Activated CD4-positive, alpha-beta T cell treated with anti-CD3 and anti-CD28 coated beads, Interleukin-2, amount 50 U/mL, for 1 hour (primary cell): ENCODE measurements around the gene KIFC3.
"Not testable (repeated sequence)": the region's sequence is repeated elsewhere in the genome, so short reads cannot be mapped to it uniquely, and the experiment has no call there.

Source experiments
- DNase-seq: peaks from one replicate; pipeline ENCODE4 v3.0.0-alpha.2; 2020

KIFC3 gene

GRCh38 chr16:57752581-57753447 lies 49.5 kb downstream of the KIFC3 start:
- no peak for DNase-seq

DNA sequence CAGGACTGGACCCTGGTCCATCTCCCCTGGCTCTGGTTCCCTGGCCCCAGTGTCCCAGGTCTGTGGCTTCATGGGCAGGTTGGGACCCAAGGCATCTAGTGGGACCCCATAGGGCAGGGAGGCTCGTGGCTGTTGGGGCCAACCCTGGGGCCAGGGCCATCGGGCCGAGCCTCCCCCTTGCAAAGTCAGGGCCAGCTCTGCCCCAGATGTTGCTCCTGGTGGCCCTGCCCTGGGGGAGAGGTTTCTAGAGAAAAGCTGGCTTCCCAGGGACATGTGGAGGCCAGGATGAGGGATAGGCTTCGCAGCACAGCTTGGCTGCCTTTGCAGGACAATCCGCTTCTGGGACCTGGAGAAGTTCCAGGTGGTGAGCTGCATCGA lies 50.1 kb downstream of the KIFC3 start:
- no peak for DNase-seq

DNA sequence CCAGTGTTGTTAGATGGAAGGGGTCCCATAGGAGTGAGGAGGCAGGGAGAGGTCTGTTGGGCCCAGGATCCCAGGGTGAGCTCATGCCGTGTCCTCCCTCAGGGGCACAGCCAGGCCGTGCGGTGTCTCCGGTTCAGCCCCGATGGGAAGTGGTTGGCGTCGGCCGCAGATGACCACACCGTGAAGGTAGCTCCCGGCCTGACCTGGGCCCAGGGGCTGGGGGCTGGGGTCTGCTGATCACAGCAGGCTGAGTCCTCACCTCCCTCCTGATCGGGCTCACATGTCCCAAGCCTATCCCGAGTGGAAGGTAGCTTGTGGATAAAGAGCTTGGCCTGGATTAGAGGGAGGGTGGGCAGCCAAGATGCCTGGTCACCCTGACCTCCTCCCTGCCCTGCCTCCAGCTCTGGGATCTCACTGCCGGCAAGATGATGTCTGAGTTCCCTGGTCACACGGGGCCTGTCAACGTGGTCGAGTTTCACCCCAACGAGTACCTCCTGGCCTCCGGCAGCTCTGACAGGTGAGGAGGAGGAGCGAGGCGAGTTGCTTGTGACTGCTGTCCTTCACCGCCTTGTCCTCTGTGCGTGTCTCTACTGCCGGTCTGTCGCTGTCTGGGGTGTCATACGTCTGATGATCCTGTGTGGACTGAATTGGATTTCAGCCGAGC lies 50.6 kb downstream of the KIFC3 start:
- DNase-seq, result no peak

DNA sequence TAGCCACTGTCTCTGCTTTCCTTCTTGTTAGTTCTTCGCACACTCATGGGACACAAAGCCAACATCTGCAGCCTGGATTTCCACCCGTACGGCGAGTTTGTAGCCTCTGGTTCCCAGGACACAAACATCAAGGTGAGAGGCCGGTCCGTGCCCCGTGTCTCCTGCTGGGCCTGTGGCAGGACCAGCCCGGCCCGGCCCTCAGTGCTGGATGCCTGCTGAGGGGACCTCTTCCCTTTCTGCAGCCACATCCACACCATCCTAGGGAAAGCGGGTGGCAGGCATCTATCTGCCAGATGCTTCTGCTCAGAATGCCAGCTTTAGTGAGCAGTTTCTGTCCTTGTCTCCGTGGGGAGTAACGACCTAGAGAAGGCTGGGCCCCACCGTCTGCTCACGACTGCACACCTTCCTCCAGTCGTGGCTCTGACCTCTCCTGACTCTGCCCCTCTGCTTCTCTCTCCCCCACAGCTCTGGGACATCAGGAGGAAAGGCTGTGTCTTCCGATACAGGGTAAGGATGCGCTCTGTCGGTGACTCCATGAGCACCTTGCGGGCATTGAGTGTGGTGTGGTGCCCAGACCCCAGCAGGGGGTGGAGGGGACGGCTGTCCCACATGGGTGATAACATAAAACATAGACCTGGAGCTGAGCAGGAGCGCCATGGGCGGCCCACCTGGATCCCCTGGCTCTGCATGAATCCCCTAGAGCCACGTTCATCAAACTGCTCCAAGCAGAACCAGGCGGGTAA lies 51.3 kb downstream of the KIFC3 start:
- no peak for DNase-seq

DNA sequence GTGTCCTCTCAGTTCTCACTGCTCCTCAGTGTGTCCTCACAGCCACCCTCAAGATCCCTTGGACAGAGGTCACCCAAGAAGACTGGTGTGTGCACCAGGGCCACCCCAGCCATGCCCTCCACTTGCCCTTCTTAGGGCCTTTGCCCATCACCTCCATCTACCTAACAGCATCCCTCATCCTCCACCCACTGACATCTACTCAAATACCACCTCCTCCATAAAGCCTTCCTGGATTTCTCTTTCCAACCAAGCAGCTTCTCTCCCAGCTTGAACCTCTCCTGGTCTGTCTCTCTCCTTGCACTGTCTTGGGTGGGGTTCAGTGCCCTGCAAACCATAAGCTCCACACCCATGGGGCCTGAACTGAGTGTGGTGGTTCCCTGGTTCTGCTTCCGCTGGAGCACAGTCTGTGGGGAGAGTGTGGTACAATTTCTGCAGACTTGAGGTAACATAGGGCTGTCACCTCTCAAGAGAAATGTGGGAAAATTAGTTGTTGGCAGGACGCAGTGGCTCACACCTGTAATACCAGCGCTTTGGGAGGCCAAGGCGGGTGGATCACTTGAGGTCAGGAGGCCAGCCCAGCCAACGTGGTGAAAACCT lies 52.3 kb downstream of the KIFC3 start:
- no peak for DNase-seq

DNA sequence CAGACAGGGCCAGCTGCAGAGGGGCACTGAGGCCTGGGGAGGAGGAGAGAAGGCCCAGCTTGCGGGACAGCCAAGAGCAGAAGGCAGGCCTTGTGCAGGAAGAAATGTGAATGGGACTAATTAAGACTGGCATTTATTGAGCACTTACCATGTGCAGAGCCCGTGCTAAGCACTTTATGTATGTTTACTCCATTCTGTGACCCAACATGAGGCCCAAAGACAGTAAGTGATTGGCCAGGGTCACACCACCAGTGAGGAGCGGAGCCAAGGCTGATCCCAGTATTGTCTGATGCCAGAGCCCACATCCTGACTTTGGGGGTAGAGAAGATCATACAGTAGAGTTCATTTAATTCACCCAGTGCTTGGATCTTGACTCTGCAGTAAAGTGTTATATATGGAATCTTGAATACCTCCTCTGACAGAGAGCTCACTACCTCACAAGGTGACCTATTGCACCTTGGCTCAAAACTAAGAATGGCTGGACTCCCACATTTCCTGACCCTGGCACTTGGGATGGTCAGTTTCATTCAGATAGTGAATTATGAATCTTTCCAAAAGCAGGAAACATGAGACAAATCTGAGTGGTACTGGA lies 53.1 kb downstream of the KIFC3 start:
- DNase-seq, result no peak

GRCh38 chr16:57748596-57748995 lies 53.7 kb downstream of the KIFC3 start:
- no peak for DNase-seq

GRCh38 chr16:57747996-57748395 lies 54.3 kb downstream of the KIFC3 start:
- no peak for DNase-seq

GRCh38 chr16:57747496-57747895 lies 54.8 kb downstream of the KIFC3 start:
- no peak for DNase-seq

DNA sequence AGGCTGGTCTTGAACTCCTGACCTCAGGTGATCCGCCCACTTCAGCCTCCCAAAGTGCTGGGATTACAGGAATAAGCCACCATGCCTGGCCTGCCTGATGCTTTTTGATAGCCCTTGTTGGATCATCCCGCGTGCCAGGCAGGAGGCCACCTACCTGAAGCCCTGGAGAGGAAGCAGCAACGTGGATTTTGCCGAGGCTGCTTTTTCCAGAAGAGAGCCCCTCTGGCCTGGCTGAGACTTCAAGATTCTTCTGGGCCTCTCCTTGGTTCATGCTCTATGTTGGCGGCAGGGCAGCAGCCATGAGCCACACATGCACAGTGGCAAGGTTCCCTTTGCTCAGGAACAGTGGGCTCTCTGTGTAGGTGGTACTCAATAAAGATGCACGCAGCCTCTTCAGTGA lies 55.2 kb downstream of the KIFC3 start:
- no peak for DNase-seq

DNA sequence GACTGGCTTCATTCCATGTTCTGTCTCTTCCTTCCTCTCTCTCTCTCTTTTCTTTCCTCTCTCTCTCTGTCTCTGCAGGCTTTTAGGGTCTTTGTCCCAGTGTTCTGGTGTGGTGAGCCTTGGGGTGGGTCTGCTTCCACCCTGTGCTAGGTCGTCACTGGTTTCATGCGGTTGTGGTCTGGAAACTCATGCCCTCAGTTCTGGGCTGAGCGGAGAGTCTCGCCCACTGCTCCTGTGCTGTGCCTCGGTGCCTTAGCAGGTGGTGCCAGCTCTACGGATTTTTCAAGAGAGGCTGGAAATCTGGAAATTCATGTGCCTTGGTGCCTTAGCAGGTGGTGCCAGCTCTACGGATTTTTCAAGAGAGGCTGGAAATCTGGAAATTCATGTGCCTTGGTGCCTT lies 56.0 kb downstream of the KIFC3 start:
- not testable (repeated sequence) for DNase-seq

- no peak for DNase-seq
Measured at GRCh38 chr16:57745768-57746167, 56.5 kb downstream of the KIFC3 start.

DNA sequence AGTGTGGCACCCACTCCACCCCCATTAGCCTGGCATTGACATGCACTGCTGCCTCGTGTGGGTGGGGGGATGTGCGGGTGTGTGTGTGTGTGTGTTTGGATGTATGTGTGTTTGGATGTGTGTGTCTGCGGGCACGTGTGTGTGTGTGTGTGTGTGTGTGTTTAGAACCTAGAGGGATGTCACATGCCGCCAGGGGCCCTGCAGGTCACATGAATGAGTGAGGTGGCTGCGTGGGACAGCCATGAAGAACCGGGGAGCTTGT lies 57.7 kb downstream of the KIFC3 start:
- no peak for DNase-seq

GRCh38 chr16:57743886-57744641 lies 58.2 kb downstream of the KIFC3 start:
- DNase-seq, result no peak

DNA sequence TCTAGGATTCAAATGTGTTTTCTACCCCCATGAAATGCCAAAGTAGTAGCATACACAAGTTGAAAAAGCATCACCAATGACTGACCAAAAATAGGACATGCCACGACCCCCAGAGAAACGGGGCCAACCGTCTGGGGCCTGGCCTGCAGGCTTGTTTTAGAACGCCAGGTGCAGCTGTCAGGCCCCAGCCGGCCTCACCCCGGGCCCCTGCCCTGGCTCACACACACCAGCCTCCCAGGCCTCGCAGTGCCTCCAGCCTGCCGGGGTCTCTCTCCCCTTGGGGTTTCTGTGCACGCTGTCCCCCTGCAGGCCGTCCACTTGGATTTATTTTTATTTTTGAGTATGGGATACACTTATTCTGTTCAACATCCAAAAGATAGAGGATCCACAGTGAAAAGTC lies 58.8 kb downstream of the KIFC3 start:
- no peak for DNase-seq

GRCh38 chr16:57742543-57742942 lies 59.7 kb downstream of the KIFC3 start:
- no peak for DNase-seq

DNA sequence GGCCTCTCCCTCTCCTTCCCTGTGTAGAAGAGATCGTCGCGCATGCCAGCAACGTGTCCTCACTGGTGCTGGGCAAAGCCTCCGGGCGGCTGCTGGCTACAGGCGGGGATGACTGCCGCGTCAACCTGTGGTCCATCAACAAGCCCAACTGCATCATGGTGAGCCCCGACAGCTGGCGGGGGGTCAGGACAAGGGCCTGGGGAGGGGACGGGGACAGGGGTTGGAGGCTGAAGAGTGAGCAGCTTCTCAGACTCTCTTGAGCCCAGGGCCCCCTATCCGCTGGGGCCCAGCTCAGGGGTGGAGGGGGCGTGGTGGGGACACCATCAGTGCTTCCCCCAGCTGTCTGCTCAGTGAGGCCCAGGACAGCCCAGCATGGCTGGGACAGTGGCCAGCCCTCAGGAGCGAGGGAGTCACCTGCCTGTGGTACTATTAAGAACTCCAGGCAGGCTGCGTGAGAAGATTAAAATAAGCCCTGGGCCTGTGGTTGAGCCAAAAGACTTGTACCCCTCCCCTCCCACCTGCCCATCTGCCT lies 60.6 kb downstream of the KIFC3 start:
- no peak for DNase-seq

DNA sequence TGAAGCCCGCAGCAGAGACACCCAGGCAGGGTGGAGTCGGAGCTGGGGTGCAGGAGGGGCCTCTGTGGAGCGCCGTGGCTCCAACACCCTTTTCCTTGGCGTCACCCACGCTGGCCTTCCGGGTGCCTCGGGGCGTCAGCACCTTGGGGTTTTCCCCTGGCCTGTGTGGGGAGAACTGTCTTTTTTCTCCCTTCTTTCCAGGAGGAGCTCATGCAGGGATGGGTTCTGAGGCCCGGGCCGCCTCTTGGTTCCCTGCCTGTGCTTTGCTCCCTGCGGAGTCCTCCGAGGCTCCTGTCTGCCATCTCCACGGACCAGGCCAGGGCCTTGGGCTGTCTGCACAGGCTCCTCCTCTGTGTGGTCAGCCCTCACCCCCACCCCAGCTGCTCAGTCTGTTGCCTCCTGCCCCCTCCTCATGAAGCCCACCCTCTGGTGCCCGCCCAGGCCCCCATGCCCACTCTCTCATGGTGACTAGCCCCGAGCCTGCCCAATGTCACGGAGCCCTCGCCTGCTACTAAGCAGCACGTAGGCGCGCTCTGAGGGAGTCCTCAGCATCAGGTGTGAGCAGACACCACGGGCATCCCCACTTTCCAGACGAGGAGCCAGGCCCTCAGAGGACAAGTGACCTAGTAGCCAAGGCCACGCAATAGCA lies 61.7 kb downstream of the KIFC3 start:
- DNase-seq, result no peak

GRCh38 chr16:57739756-57740422 lies 62.4 kb downstream of the KIFC3 start:
- no peak for DNase-seq

DNA sequence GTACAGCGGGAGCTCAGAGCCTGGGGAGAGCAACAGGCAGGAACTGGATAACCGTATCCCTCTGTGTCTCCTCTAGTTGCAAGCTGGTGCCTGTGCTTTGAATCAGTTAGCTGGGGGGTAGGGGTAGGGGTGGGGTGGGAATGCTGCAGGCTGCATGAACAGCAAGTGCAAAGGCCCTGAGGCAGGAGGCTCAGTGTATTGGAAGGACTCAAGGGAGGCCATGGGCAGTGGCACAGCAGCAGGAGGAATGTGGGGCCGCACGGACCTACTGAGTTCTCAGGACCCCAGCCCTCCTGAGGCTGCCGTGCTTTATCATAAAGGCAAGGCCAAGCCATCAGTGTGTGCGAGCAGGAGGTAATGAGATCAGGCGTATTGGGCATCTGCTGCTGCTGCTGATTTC lies 63.4 kb downstream of the KIFC3 start:
- DNase-seq, result no peak
